A549 (cell line): Measurements from ENCODE around the gene TIMM44. TPM values are rescaled to one million over a fixed set of nuclear protein-coding genes. Genes with fewer than 3 reads are reported as not detected.
A peak's percentile ranks its signal among the peaks of the same experiment; 100 is the strongest.

Experiments
- ATAC-seq, 2 experiments: fragments of 200-7000 bp in 1 of 2; fragments of >200 bp in 1 of 2; cut with Nextera tagmentation in 1 of 2; cut with Tn5 transposase in 1 of 2; 3 replicates each; pipeline versions ENCODE4 v1.8.0 to v1.9.1; 2018 to 2020; ENCODE audit warnings: mild to moderate bottlenecking in 1 of 2, moderate library complexity in 1 of 2
- CTCF ChIA-PET: fragments of 300-600 bp; sonication (Branson Sonifier 250); formaldehyde crosslinking; extraction: SDS; loops from one replicate; lab custom pipeline; 2021; ENCODE audit warnings: antibody characterized with exemption, inconsistent platforms; lab: Yijun Ruan, JAX
- POLR2A ChIA-PET: fragments of 350-600 bp; formaldehyde crosslinking; extraction: SDS; loops from one replicate; lab custom pipeline; 2021; ENCODE audit warnings: antibody characterized with exemption, inconsistent platforms; lab: Yijun Ruan, JAX
- DNase-seq, 2 experiments: peaks; one replicate each; pipeline versions ENCODE4 v3.0.0 to v3.0.0-alpha.2; 2011 to 2016; ENCODE audit warnings: low read depth in 1 of 2, low spot score in 1 of 2
- FAIRE-seq: peaks from 2 replicates; lab custom pipeline; 2011; peaks lifted over from hg19 to GRCh38; lab: Jason Lieb, UNC
- H3K27ac ChIP-seq, 2 experiments: fragments of >200 bp; sonication (Bioruptor Twin); formaldehyde crosslinking; 3 replicates each; pipeline ENCODE4 v1.5.1; 2016 to 2017
- H3K4me1 ChIP-seq: fragments of >200 bp; sonication (Bioruptor Twin); formaldehyde crosslinking; 3 replicates; pipeline ENCODE4 v1.6.1; 2016
- H3K4me2 ChIP-seq: fragments of >200 bp; sonication (Bioruptor Twin); formaldehyde crosslinking; 3 replicates; pipeline ENCODE4 v1.6.1; 2016
- H3K4me3 ChIP-seq: fragments of >200 bp; sonication (Bioruptor Twin); formaldehyde crosslinking; 3 replicates; pipeline ENCODE4 v1.5.1; 2016
- H3K9me3 ChIP-seq: fragments of >200 bp; sonication (Bioruptor Twin); formaldehyde crosslinking; 3 replicates; pipeline ENCODE4 v1.6.1; 2016
- EHF ChIP-seq: fragments of 250-450 bp; sonication (Bioruptor Pico); IDR thresholded peaks from 2 replicates; pipeline ENCODE4 v1.5.0; 2020; ENCODE audit warnings: mild to moderate bottlenecking
- EP300 ChIP-seq, 2 experiments: fragments of >200 bp; sonication (Bioruptor Twin); formaldehyde crosslinking; IDR thresholded peaks; 2 replicates in 1 of 2; 3 replicates in 1 of 2; pipeline ENCODE4 v1.6.1; 2016 to 2017
- FOSB ChIP-seq: fragments of 250-450 bp; sonication (Bioruptor Pico); IDR thresholded peaks from 2 replicates; pipeline ENCODE4 v1.5.0; 2020; ENCODE audit warnings: mild to moderate bottlenecking, moderate library complexity
- FOSL2 ChIP-seq, 2 experiments: fragments of 450-650 bp in 1 of 2; fragments of >200 bp in 1 of 2; sonication (Bioruptor Twin) in 1 of 2; formaldehyde crosslinking; IDR thresholded peaks; 2 replicates each; pipeline versions ENCODE4 v1.5.0 to v1.6.1; 2016 to 2020; ENCODE audit warnings: mild to moderate bottlenecking in 1 of 2, moderate library complexity in 1 of 2
- HMGXB4 ChIP-seq: fragments of 250-450 bp; sonication (Bioruptor Pico); IDR thresholded peaks from 2 replicates; pipeline ENCODE4 v1.5.0; 2021; ENCODE audit warnings: mild to moderate bottlenecking, moderate library complexity, borderline replicate concordance
- HOXB13 ChIP-seq: fragments of 250-450 bp; sonication (Bioruptor Pico); IDR thresholded peaks from 2 replicates; pipeline ENCODE4 v1.5.0; 2020; ENCODE audit warnings: low read depth, mild to moderate bottlenecking, moderate library complexity
- MAZ ChIP-seq: fragments of 150-350 bp; IDR thresholded peaks from 2 replicates; pipeline ENCODE4 v1.6.1; 2014; ENCODE audit warnings: antibody characterized with exemption, low read depth, low read length, borderline replicate concordance
- MYC ChIP-seq: IDR thresholded peaks from 2 replicates; pipeline ENCODE4 v1.6.1; 2012; ENCODE audit warnings: mild to moderate bottlenecking, inconsistent platforms, low read length, improper control_type of control experiment, borderline replicate concordance
- RARB ChIP-seq: fragments of 250-450 bp; sonication (Bioruptor Pico); IDR thresholded peaks from 2 replicates; pipeline ENCODE4 v1.8.0; 2021; ENCODE audit warnings: mild to moderate bottlenecking, moderate library complexity
- REST ChIP-seq: fragments of 200-600 bp; sonication (generic); IDR thresholded peaks from 2 replicates; pipeline ENCODE4 v1.6.1; 2016; ENCODE audit warnings: antibody characterized with exemption, mild to moderate bottlenecking, moderate library complexity
- SREBF2 ChIP-seq: fragments of 450-650 bp; IDR thresholded peaks from 2 replicates; pipeline ENCODE4 v1.6.1; 2014; ENCODE audit warnings: mild to moderate bottlenecking, moderate library complexity
- ZFP36 ChIP-seq: fragments of 450-650 bp; IDR thresholded peaks from 2 replicates; pipeline ENCODE4 v1.6.1; 2014; ENCODE audit warnings: borderline replicate concordance; ENCODE audit not compliant: partially characterized antibody
- ZSCAN20 ChIP-seq: fragments of 250-450 bp; sonication (Bioruptor Pico); IDR thresholded peaks from 2 replicates; pipeline ENCODE4 v1.8.0; 2022; ENCODE audit warnings: mild to moderate bottlenecking, moderate library complexity
- WGBS: methylation state at CpG from one replicate; pipeline ENCODE4 v1.1.6; 2017; ENCODE audit errors: missing lambda C conversion rate; 5-methylcytosine and 5-hydroxymethylcytosine counted together
- polyA plus RNA-seq, 4 experiments: library from polyadenylated mRNA; depleted of rRNA in 3 of 4; stranded (reverse); fragments of >200 nt; fragmentation: RNase III in 1 of 4; extraction: RNeasy Plus Mini Kit Qiagen cat#74134 plus additional on column Dnase treatment in 1 of 4; gene quantifications; 2 replicates in 3 of 4; 3 replicates in 1 of 4; pipeline ENCODE4 v1.2.3, GENCODE V29; 2011 to 2017
- TF ChIP-seq, protein P1 (sequence below): fragments of 150-350 bp; IDR thresholded peaks from 2 replicates; pipeline ENCODE4 v1.6.1; 2014; ENCODE audit warnings: low read depth, mild to moderate bottlenecking, low read length

The TIMM44 gene
- polyA plus RNA-seq, 2 of the 4 experiments (the other 2 are of a cell fraction), result 29.7 to 53.2 TPM

DNA sequence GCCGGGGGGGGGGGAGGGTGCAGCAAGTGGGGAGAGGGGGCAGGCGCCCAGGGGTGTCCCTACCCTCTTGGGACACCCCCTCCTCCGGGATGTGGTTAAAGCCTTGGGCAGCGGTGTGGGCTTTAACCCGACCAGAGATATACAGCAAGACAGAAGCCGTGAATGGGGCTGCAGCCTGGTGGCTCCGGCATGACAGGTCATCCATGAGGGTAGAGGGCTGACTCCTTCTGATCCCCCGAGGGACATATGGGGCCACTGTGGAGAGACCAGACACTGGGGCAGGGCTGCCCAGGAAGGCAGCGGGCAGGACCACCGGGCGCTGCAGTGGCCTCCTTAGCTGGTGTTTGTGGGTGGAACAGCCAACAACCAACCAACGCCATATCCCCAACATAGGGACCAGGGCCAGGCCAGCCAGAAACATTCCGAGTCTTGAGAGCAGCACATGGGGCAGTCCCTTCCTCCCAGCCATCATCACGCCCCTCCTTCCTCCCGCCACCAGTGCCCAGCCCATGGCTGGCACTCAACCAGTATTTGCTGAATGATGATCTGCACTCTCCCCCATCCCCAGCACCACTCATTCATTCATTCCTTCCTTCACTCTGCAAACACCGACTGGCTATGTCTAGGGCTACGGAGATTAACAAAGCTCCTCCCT is 43.8 kb upstream of the TIMM44 start:
- peaks cover 38% of the 10 kb centered on the region for H3K4me1 ChIP-seq
- peak; percentile 35 to 61; a peak in 4 of 6 replicates for ATAC-seq
- no peak for TF ChIP-seq FOSB (CRISPR knock-in tag)
- TF ChIP-seq, protein P1, sequence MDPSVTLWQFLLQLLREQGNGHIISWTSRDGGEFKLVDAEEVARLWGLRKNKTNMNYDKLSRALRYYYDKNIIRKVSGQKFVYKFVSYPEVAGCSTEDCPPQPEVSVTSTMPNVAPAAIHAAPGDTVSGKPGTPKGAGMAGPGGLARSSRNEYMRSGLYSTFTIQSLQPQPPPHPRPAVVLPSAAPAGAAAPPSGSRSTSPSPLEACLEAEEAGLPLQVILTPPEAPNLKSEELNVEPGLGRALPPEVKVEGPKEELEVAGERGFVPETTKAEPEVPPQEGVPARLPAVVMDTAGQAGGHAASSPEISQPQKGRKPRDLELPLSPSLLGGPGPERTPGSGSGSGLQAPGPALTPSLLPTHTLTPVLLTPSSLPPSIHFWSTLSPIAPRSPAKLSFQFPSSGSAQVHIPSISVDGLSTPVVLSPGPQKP, result no peak
- TF ChIP-seq HMGXB4, result no peak
- no peak for TF ChIP-seq HOXB13 (CRISPR knock-in tag)
- no peak for TF ChIP-seq EHF (CRISPR knock-in tag)
- TF ChIP-seq MYC, result no peak
- no peak for TF ChIP-seq ZFP36
- no peak for TF ChIP-seq RARB (CRISPR knock-in tag)
- no peak for TF ChIP-seq MAZ
- no peak for TF ChIP-seq SREBF2
- TF ChIP-seq EP300 (IDR thresholded peaks at IDR 0.05), result no peak
- TF ChIP-seq ZSCAN20 (CRISPR knock-in tag), result no peak
- TF ChIP-seq, all 56 proteins: peak for 0
- DNase-seq (no peak), FAIRE-seq (no peak)
- 48% methylated on average over 12 of the region's 17 CpGs for WGBS
- Histone ChIP-seq H3K9me3 (no peaks in the 10 kb centered on the region), H3K4me2 (peak overlapping the region; percentile 67), H3K27ac (peak overlapping the region; percentile 43 to 73; a peak in 3 of 6 replicates), H3K4me3 (no peak overlapping the region)
- POLR2A ChIA-PET, result interaction anchor here (1.0 kb wide), 1 partner anchor 19 kb away, joined by 3 read pairs; the partner anchor contains the start of gene ELAVL1
- CTCF ChIA-PET, result interaction anchor here (1.6 to 6.8 kb wide), 4 partner anchors 15 to 43 kb away, joined by 3 to 34 read pairs (median 20); partner anchors contain the start of gene TIMM44

DNA sequence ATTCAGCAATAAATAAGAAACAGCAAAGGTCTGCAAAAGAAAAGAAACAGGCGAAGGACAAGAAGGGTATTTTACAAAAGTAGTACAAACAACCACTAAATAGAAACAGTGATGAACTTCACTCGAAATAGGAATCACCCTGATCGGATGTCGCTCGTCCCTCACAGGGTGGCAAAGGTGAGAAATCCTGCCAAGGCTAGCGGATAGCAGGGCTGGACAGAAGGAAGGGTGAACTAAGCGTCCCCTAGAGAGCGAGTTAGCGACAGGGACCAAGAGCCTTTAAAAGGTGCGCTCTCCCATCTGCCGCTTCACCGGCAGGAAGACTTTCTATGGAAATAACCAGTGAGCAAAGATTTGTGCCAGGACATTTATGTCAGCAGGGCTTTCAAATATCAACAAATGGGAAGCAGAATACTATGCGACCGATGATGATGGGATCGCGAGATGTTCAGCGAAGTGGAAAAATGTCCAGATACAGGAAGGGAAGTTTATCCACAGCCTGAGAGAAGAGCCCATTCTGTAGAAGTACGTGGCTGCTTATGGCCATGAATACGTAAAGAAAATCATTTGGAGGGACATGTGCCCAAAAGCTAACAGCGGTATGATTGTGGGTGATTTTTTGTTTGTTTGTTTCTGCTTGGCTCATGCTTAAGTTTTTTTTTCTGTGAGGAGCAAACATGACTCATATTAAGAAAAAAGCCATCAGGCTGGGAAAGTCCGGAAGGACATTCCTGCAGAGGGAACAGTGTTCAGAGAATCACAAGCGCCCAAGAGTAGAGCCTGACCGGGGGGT is 43.1 kb upstream of the TIMM44 start:
- H3K4me1 ChIP-seq, result peaks cover 38% of the 10 kb centered on the region
- H3K27ac ChIP-seq, result peak overlapping the region in 1 of 2 experiments; percentile 73; a peak in 3 of 6 replicates
- no peaks in the 10 kb centered on the region for H3K9me3 ChIP-seq
- peak in 1 of 2 experiments; percentile 35 for DNase-seq
- ChIA-PET POLR2A (no interaction called here), CTCF (interaction anchor here (2.2 to 6.8 kb wide), 3 partner anchors 15 to 43 kb away, joined by 8 to 34 read pairs (median 31); partner anchors contain the start of gene TIMM44)
- peak; percentile 63 to 77; a peak in 5 of 6 replicates for ATAC-seq
- H3K4me3 ChIP-seq, result no peak overlapping the region
- 73% methylated on average over 21 of the region's 23 CpGs for WGBS
- TF ChIP-seq FOSL2 (IDR thresholded peaks at IDR 0.05) (no peak), FOSL2 (CRISPR knock-in tag; IDR thresholded peaks at IDR 0.05) (peak; percentile 67), REST (no peak)
- H3K4me2 ChIP-seq, result peak overlapping the region; percentile 67
- no peak for FAIRE-seq
